ENCODE measurements around the gene PDE9A.

PDE9A gene

DNA sequence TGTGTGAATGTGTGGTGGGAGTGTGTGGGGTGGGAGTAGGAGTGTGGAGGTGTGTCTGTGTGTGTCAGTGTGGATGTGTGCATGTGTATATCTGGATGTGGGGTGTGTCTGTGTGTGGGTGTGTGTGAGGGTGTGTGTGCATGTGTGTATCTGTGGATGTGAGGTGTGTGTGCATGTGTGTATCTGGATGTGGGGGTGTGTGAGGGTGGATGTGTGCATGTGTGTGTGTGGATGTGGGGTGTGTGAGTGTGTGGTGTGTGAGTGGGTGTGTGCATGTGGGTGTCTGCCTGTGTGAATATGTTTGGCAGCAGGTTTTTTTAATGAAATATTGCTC lies 106.1 kb downstream of the PDE9A start:
- DNase-seq (ENCODE audit: low read depth) = no peak

- no peak for DNase-seq (ENCODE audit: low read depth)
Observed at GRCh38 chr21:42760361-42760950, 107.0 kb downstream of the PDE9A start.

DNA sequence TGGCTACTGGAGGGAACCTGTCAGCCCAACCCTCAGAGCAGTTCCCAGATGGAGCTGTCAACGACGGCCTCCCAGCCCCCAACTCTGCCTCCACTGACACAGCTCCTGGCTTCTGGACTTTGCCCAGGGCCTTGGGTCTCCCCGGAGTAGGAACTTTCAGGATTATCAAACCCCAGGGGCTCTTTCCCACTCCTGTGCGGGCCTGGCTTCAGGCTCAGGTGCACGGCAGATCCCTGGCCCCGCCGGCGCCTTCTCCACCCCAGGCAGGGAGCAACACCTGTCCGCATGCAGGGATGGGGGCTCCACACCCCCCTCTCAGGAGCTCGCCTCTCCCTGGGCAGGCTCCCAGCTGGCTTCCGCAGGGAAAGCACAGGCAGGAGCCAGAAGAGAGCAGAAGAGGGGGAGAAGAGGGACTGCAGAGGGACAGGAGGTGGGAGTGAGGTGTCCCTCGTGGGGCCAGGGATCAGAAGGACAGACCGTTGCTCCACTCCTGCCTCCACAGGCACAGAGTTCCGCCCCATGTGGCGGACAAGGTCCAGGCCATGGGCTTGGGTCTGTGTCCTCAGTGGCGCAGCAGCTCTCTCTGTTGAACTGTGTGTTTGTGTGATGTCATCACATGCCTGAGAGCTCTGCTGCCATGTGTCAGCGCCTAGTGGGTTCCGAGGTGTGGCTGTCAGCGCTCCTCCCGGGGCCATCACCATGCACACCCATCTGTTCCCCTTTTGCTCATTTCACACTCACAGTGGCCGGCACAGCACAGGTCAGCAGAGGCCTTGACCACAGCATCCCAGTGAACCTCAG lies 107.7 kb downstream of the PDE9A start:
- no peak for DNase-seq (ENCODE audit: low read depth)

- DNase-seq (ENCODE audit: low read depth) = no peak
Observed at GRCh38 chr21:42761776-42762335, 108.4 kb downstream of the PDE9A start.

DNA sequence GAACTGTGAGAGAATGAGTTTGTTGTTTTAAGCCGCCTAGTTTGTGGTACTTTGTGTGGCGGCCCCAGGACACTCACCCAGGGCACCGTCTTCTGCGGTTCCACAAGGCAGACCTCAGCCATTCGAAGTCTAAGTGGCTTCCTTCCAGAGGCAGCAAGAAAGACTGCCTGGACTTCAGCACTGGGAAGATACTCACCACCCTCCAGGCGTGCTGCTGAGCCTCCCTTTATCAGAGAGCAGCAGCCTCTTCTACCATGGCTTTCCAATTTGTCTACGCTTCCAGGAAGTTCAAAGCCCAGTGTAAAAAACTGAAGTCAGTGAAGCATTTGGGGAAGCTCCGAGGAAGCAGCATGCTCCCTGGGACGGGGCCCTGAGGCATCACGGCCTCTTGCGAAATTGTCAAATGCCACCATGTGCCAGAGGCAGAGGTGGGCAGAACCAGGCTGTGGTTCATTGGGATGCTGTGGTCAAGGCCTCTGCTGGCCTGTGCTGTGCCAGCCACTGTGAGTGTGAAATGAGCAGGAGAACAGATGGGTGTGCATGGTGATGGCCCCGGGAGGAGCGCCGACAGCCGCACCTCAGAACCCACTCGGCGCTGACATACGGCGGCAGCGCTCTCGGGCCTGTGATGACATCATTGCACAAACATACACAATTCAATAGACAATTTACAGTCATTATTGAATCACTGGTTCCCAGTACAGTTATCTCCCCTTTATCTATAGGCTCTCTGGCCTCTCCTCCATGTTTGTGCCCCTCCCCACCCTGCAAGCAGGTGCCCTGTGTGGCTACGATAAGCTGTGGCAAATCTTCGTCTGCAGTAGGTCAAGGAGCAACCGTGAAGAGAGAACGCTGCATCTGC lies 110.4 kb downstream of the PDE9A start:
- no peak for DNase-seq (ENCODE audit: low read depth)

DNA sequence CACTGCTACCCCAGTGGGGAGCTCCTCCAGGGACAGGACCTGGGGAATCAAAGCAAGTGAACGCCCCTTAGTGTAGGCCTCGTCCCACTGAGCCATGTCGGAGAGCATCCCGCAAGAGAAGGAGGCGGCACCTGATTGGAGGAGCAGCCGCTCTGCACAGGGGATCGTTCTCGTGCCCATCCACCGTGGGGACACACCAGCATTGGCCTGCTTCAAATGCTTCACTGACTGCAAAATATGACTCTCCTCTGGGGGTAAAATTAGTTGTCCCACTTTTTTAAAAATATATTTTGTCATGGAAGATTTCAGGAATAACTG lies 111.0 kb downstream of the PDE9A start:
- no peak for DNase-seq (ENCODE audit: low read depth)

DNA sequence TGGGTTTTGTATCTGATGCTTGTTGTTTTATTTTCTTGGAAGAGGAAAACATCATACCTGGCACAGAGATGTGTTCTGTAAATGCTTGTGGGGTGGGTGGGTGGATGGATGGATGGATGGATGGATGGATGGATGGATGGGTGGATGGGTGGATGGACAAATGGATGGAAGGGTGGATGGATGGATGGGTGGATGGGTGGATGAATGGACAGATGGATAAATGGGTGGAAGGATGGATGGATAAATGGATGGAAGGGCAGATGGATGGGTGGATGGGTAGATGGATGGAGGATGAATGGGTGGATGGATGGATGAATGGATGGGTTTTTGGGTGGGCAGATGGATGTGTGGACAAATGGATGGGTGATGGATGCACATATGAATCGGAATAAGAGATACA lies 111.5 kb downstream of the PDE9A start:
- no peak for DNase-seq (ENCODE audit: low read depth)

DNA sequence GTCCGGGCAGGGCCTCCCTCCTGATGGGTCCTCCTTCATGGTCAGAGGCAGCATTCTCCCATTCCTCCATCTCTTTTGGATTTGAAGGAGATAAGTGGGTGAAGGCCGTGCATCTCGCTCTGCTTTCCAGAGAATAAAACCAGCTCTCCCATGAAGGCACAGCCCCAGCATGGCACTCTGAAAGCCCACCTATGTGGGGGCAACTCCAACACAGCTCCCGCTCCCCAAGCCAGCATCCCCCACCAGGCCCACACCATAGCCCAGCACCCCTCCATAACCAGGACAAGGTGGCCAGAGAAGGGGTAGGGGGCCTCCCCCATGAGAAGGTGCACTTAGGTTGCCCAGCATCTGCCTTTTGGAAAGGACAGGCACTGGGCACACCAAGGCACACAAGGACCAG lies 112.2 kb downstream of the PDE9A start:
- no peak for DNase-seq (ENCODE audit: low read depth)

GRCh38 chr21:42766739-42767560 lies 113.5 kb downstream of the PDE9A start:
- DNase-seq (ENCODE audit: low read depth) = no peak

GRCh38 chr21:42767561-42767835 lies 114.1 kb downstream of the PDE9A start:
- DNase-seq (ENCODE audit: low read depth) = no peak

- no peak for DNase-seq (ENCODE audit: low read depth)
Observed at GRCh38 chr21:42768324-42769121, 115.1 kb downstream of the PDE9A start.

DNA sequence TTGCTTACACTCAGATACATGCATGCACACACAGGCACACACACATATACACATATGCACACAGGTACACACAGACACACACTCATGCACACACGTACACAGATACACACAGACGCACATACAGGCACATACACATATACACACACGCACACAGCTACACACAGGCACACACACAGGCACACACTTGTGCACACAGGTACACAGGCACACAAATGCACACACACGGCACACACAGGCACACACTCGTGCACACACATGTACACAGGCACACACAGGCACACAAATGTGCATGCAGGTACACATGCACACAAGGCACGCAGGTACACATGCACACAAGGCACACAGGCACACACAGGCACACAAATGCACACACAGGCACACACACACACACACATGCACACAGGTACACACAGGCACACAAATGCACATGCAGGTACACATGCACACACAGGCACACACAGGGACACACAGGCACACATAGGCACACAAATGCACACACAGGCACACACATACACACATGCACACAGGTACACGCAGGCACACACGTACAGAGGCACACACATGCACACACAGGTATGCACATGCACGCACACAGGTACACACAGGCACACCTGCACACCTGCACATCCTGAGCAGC lies 115.9 kb downstream of the PDE9A start:
- DNase-seq (ENCODE audit: low read depth) = no peak

GRCh38 chr21:42769820-42770716 lies 116.6 kb downstream of the PDE9A start:
- DNase-seq (ENCODE audit: low read depth) = no peak

- DNase-seq (ENCODE audit: low read depth) = no peak
Observed at GRCh38 chr21:42770717-42771502, 117.5 kb downstream of the PDE9A start.

- no peak for DNase-seq (ENCODE audit: low read depth)
Observed at GRCh38 chr21:42771503-42771805, 118.0 kb downstream of the PDE9A start.

- no peak for DNase-seq (ENCODE audit: low read depth)
Observed at GRCh38 chr21:42775123-42775522, 121.7 kb downstream of the PDE9A start.

- no peak for DNase-seq (ENCODE audit: low read depth)
Observed at GRCh38 chr21:42775891-42776290, 122.5 kb downstream of the PDE9A start.

DNA sequence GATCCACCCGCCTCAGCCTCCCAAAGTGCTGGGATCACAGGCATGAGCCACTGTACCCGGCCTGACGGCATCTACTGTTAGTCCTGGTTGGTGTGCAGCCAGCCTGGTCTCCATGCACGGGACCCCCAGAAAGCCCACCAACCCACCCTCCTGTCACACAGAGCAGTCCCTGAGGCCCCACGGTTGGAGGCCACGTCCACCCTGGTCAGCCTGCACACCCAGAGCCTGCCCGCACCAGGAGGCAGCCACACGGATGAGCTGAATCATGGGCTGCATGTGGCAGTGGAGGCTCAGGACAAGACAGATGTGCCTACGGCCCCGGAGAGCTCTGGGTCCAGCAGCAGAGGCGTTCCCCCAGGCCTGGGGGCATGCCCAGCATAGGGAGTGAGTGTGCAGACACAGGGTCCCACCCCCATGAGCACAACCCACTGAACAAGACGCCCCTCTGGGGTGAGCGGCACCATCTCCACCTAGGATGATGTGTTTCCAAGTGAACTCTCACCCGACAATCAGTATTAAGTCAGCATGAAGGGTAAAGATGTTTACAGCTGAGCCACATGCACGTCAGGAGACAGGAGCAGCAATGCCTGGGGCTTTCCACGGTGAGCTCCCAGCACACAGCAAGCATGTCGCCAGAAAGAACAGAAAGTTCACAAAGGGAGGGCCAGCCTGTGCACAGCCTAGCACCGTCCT lies 123.8 kb downstream of the PDE9A start:
- DNase-seq (ENCODE audit: low read depth) = no peak

Data from activated T-cell treated with anti-CD3 and anti-CD28 coated beads for 1 hour (primary cell).